ENCODE measurements around the gene GDF2. TPM values are rescaled to one million over a fixed set of nuclear protein-coding genes. Genes with fewer than 3 reads are reported as not detected.
A peak's percentile ranks its signal among the peaks of the same experiment; 100 is the strongest.

The GDF2 gene
- total and polyA plus RNA-seq, 2 experiments from 2014 or later: 0.39 TPM; not detected in 1

DNA sequence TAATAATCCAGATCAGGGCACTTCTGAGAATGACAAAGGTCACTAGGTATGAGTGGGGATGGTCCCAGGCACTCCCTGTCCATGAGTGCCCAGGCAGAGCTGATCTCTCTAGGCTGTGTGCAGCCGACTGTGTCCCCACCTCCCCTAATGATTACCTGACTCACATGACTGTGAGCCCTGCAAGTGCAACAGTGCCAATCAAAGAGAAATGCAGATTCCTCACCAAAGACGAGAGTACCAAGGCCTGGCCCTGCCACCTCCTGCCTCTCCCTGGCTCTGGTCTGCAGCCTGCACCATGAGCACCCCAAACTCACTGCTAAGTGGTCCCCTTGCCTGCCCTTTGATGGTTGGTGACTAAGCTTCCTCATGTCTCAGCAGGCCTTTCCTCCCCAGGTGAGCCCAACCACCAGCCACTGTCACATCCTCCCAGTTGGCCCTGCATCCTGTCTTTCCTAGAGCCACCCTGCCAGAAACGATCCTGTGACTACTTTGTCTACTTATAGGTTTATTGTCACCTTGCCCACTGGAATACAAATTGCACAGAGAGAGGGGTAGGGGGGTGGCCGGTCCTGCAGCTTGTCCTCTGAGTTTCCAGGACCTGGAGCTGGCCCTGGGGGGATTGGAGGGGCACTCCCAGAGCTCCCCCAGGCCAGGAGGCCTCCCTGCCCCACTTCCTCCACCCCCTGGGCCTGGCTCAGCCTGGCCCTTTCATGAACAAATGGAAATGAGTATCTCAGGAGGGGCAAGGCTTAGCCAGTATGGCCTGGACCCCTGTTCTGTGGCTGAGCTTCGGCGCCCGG, 44.7 kb upstream of the GDF2 start:
- Histone ChIP-seq H3K4me1 (ENCODE audit: insufficient read depth) (no peaks in the 10 kb centered on the region), H4K20me1 (ENCODE audit: insufficient read depth, poor library complexity, severe bottlenecking) (no peaks in the 10 kb centered on the region), H3K27ac (peak overlapping the region; percentile 51), H3K27me3 (no peaks in the 10 kb centered on the region), H3K4me2 (no peak overlapping the region), H3K79me2 (no peaks in the 10 kb centered on the region), H2AFZ (no peak overlapping the region), H3K9me3 (ENCODE audit: low read depth) (peaks cover 5% of the 10 kb centered on the region), H3K9me2 (replicated peaks; ENCODE audit: insufficient read depth) (no peaks in the 10 kb centered on the region), H3K4me3 (no peak overlapping the region), H3K36me3 (replicated peaks; ENCODE audit: insufficient read depth, low read depth) (no peaks in the 10 kb centered on the region)
- WGBS (ENCODE audit: low lambda C conversion rate, missing lambda C conversion rate): 77% methylated on average over 7 of the region's 7 CpGs
- DNase-seq (ENCODE audit: low spot score): no peak
- TF ChIP-seq, protein P1, sequence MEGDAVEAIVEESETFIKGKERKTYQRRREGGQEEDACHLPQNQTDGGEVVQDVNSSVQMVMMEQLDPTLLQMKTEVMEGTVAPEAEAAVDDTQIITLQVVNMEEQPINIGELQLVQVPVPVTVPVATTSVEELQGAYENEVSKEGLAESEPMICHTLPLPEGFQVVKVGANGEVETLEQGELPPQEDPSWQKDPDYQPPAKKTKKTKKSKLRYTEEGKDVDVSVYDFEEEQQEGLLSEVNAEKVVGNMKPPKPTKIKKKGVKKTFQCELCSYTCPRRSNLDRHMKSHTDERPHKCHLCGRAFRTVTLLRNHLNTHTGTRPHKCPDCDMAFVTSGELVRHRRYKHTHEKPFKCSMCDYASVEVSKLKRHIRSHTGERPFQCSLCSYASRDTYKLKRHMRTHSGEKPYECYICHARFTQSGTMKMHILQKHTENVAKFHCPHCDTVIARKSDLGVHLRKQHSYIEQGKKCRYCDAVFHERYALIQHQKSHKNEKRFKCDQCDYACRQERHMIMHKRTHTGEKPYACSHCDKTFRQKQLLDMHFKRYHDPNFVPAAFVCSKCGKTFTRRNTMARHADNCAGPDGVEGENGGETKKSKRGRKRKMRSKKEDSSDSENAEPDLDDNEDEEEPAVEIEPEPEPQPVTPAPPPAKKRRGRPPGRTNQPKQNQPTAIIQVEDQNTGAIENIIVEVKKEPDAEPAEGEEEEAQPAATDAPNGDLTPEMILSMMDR (IDR thresholded peaks at IDR 0.05; ENCODE audit: poor library complexity): no peak
- TF ChIP-seq EZH2phosphoT487 (IDR thresholded peaks at IDR 0.05; ENCODE audit: low read depth, severe bottlenecking, unreplicated experiment): no peak
- no peak for TF ChIP-seq EZH2 (IDR thresholded peaks at IDR 0.05; ENCODE audit: borderline replicate concordance)

DNA sequence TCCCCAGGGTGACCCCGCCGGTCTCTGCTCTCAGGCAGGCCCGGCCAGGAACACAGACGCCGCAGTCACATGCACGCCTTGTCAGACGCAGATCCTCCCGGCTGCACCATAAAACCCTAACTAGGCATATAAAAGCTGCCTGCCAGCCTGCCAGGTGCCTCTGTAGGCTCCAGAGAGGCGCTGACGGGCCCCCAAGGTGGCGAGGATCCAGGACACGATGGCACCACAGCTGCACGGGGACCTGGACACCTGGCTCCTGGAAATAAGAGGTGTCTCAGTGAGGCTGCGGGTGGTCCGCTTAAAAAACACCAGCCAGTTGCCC, 44.1 kb upstream of the GDF2 start:
- Histone ChIP-seq H3K79me2 (no peaks in the 10 kb centered on the region), H3K27me3 (no peaks in the 10 kb centered on the region), H3K27ac (no peak overlapping the region), H2AFZ (no peak overlapping the region), H3K9me2 (replicated peaks; ENCODE audit: insufficient read depth) (no peaks in the 10 kb centered on the region), H3K36me3 (replicated peaks; ENCODE audit: insufficient read depth, low read depth) (no peaks in the 10 kb centered on the region), H3K4me2 (no peak overlapping the region), H3K4me1 (ENCODE audit: insufficient read depth) (no peaks in the 10 kb centered on the region), H3K9me3 (ENCODE audit: low read depth) (peaks cover 3% of the 10 kb centered on the region), H3K4me3 (no peak overlapping the region), H4K20me1 (ENCODE audit: insufficient read depth, poor library complexity, severe bottlenecking) (no peaks in the 10 kb centered on the region)
- TF ChIP-seq EZH2 (IDR thresholded peaks at IDR 0.05; ENCODE audit: borderline replicate concordance) (no peak), EZH2phosphoT487 (IDR thresholded peaks at IDR 0.05; ENCODE audit: low read depth, severe bottlenecking, unreplicated experiment) (no peak)
- TF ChIP-seq, protein P1 (IDR thresholded peaks at IDR 0.05; ENCODE audit: poor library complexity): no peak
- WGBS (ENCODE audit: low lambda C conversion rate, missing lambda C conversion rate): 92% methylated on average over 15 of the region's 15 CpGs
- DNase-seq (ENCODE audit: low spot score): no peak

DNA sequence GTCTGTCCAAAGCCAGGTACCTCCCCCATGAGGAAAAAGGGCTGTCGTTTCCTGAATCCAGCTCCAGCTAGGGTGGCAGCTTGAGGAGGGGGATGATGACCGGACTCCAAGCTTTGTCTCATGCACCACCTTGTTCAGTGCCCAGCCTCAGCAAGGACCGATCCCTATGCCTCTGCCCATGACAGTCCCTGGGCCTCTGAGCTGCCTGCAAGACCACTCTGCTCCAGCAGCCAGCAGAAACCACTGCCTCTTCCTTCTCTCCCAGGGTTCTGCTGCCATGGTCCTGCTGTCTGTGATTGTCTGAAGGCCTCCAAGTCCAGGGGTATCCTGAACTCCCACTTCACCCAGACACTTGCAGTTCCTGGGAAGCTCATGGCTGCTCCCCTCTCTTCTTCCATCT, 43.5 kb upstream of the GDF2 start:
- DNase-seq (ENCODE audit: low spot score): no peak
- Histone ChIP-seq H3K4me2 (no peak overlapping the region), H3K9me3 (ENCODE audit: low read depth) (no peaks in the 10 kb centered on the region), H4K20me1 (ENCODE audit: insufficient read depth, poor library complexity, severe bottlenecking) (no peaks in the 10 kb centered on the region), H3K9me2 (replicated peaks; ENCODE audit: insufficient read depth) (no peaks in the 10 kb centered on the region), H3K4me3 (no peak overlapping the region), H3K27ac (no peak overlapping the region), H3K79me2 (no peaks in the 10 kb centered on the region), H3K36me3 (replicated peaks; ENCODE audit: insufficient read depth, low read depth) (no peaks in the 10 kb centered on the region), H2AFZ (no peak overlapping the region), H3K27me3 (no peaks in the 10 kb centered on the region), H3K4me1 (ENCODE audit: insufficient read depth) (no peaks in the 10 kb centered on the region)
- 95% methylated on average over 3 of the region's 3 CpGs for WGBS (ENCODE audit: low lambda C conversion rate, missing lambda C conversion rate)
- TF ChIP-seq EZH2phosphoT487 (IDR thresholded peaks at IDR 0.05; ENCODE audit: low read depth, severe bottlenecking, unreplicated experiment) (no peak), EZH2 (IDR thresholded peaks at IDR 0.05; ENCODE audit: borderline replicate concordance) (no peak)
- TF ChIP-seq, protein P1 (IDR thresholded peaks at IDR 0.05; ENCODE audit: poor library complexity): no peak
